IPS-NIHi11 (cell line): ENCODE results near the gene NPHP4.

Experiments used
- DNase-seq: peaks from one replicate; pipeline ENCODE4 v3.0.0; 2012; ENCODE audit warnings: mixed read lengths, low spot score

NPHP4 gene

DNA sequence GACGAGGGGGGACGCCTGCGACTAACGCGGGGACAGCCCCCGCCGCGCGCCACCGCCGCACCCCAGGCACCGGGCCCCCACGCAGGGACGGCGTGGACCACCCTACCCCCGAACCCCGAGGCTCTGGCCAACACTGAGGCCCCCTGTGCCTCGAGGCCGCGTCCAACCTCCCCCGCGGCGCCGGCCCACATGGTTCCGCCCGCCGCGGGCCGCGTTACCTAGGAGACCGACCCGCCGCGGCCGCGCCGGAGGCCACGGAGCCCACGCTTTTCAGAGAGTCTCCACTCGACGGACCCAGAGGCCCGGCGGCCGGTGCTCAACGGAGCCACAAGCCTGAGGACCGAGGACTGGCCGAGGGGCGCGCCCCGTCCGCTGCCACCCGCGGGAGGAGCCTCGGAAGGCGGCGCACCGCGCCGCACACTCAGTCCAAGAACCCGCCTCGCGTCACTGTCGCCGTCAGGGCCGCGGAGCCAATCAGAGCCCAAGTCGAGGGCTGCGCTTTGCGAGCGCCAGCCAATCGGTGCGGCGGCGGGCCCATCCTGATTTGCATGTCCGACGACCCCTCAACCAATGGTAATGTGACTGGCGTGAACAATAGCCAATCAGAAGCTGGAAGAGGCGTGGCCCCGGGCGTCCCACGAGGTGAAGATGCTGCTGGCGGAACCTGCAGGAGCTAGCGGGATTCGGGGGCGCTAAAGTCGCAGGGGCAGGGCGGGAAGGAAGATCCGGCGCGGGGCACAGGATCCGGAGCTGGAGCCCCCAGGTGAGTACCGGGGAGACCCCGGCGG, at the start of gene NPHP4:
Gene NPHP4, minus strand, starts transcription at position 400 of the 788 bp plus-strand sequence. CDS start 6,136 bp downstream, outside the sequence.
- DNase-seq: peak; percentile 99

DNA sequence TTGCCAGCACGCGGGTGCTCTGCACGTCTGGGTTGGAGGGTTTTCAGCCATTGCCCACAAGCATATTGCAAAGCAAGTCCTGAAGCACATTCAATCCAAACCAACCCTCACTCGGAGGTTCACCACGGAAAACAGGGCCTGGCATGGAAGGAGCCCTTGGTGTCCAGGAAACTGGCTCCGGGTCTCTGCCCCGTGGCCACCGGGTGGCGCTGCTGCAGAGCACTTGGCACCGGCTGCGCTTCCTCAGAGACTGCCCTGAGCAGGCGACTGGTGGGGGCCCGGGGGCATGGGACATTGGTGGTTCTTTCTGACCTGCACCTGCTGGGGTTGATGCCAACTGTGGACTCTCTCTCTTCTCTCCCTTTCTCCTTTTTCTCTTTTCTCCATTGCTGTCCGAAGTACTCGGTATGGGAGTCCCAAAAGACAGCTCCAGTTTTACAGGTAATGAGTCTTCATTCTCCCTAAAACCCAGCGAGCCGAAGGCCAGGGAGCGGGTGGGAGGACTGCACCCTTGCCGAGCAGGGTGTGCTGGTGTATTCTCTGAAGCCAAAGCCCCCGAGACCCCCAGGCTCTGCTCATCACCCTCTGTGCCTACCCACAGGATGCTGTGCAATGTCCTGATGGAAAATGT, 49.3 kb upstream of the NPHP4 start:
- DNase-seq: peak; percentile 93

DNA sequence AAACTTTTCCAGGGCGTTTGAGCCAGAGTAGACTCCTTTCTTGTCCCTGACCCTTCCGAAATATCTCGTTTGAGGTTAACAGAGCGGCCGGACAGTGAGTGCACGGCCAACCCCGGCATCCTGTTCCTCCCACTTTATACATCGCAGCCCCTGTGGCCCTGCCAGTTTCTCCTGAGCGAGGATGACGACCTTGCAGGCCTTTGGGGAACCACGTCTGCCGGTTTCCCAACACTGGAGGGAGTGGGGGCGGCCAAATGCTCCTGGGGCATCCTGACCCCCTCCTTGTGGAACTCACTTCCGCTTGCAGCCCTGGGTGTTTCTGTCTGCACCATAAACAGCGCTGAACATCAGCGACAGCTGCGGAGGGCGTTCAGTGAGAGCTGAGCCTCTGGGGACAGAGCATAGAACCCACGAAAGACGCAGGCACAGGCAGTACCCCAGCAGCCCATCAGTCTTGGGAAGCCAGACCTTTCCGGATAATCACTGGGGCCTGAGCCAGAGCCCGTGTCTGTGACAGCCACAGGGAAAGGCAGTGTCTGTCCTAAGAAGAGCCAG, 48.7 kb upstream of the NPHP4 start:
- no peak for DNase-seq

DNA sequence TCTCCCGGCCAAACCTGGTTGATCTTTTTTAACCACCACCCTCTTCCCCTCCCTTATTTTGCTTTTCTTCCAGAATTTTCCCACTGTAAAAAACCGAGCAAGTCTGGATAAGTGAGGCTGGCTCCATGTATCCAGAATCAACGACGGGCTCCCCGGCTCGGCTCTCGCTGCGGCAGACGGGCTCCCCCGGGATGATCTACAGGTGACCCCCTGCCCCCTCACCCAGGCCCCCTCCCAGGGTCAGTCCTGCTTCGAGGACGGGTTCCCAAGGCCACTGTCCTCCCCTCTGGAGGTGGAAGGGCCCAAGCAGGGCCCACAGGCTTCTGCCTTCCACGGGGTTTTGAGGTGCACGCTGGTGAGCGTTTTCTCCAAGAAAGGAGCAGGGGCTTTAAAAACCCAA, 48.2 kb upstream of the NPHP4 start:
- DNase-seq: no peak

DNA sequence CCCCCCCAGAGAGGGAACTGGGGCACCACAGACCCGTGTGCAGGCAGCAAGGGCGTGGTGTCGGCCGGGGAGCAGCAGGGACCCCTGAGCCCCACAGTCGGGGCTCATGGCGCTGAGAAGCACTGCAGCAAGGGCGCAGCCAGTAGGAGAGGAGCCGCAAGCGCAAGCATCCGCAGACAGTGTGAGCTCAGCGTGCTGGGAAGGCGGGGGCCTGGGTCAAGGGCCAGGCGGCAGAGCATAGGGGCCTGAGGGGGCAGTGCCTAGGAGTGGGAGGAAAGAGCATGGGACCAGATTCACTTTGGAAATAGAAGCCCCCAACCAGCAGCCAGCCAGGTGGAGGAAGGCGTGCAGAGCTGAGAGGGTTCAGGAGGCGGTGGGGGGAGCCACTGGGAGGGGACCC, 46.8 kb upstream of the NPHP4 start:
- DNase-seq: no peak

DNA sequence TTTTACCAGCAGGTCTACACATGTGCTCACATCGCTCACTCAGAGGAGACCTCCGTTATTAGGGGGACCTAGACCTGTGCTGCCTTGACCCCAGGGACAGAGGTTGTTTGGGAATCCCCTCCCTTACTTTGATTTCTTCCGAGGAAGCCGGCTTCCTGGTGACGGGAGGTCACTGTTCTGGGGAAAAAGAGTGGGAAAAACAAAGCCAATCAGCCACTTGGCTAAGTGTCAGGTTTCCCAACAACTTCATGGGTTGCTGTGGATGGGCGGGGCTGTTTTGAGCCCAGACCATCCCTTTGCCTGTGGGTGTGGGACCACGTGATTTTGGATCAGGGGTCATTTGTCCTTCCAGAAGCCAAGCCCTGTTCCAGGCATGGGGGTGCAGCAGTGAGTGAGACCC, 46.4 kb upstream of the NPHP4 start:
- no peak for DNase-seq

DNA sequence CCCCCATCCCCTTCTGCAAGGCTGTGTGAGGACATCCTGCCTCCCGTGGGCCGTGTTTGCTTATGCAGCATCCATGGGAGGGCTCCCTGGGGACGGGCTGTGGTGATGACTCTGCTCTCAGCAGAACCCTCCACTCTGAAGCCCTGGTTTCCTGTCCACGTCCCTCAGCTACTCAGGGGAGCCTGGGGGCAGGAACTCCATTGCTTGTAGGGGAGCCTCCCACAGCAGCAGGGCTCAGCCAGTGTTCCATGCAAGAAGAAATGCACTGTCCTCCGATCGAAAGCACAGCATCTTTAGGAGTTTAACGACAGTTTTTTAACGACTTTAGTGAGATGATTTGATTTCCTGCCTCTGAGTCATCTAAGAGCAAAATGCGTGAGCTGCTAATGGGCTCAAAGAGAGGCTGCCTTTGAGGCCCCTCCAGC, 45.1 kb upstream of the NPHP4 start:
- no peak for DNase-seq

DNA sequence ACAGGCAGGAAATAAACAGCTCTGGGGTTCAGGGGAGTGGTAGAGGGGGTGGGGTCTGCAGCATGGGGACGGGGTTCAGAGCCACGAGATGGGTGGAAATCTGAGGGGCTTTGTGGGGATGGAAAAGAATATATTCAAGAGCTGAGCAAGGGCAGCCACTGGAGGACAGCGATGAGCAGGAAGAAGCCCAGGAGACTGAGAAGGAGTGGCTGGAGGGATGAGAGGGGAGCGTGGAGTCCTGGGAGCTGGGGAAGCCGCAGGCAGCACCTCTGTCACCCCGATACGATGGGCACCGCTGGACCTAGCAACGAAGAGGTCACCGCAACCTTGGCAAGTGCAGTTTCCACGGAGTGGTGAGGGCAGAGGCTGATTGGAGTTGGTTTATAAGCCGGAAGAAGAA, 43.5 kb upstream of the NPHP4 start:
- no peak for DNase-seq

DNA sequence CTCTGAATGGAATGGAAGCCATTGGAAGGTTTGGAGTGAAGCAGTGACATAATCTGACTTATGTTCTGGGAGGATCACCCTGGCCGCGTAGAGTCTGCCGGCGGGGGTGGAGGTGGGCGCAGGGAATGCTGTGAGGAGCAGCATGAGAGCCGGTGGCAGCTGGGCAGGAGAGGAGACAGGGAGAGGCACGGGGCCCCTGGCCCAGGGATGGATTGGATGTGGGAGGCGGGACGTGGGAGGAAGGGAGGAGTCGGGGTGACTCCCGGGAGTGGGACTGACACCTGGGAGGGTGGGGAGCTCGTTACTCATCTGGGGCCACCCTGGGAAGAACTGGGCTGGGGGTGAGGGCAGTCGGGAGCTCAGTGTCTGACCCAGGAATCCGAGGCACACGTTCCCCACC, 43.1 kb upstream of the NPHP4 start:
- no peak for DNase-seq

DNA sequence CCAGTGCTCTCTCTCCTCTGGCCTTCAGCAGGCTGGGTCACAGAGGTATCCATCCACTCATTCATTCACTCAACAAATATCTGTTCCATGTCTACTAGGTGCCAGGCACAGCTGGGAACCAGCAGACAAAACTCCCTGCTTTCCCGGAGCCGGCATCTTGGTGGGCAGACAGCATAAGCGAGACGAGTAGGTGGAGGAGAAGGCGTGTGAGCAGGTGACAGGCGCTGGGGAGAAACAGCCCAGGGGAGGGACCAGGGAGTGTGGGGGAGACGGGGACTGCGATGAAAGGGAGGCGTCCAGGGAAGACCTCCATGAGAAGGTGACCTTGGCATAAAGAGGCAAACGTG, 42.5 kb upstream of the NPHP4 start:
- DNase-seq: no peak

DNA sequence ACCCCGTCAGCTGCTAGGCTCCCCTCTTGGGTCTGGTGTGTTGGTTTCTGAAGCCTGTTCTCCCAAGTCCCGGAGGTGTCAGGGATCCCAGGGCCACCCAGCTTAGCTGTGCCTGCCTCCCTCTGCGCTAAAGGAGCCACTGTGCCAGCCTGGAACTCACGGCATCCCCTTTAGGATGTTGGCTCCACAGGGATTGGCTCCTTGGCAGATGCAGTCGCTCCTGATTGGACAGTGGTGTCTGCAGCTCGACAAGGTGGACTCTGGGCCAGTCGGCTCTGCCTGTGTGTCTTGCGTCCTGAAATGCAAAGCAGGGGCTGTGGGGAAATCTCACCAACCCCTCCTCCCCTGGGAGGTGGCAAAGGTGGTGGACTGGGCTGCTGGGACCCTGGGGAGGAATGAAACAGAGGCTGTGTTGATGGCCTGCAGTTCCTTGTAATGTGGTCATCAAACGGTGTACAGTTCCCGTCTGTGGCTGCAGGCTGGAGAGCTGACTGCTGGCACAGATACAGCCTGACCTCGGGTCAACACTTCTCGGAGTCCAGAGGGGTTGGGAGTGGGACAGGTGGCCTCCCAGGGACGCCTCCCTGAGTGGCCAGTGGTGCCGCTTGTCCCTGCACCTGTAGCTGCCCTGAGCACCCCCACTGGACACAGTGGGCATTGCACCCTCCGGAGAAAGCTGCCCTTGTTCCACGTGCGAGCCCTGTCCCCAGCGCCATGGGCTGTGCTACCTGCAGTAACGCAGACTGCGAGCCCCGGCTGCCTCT, 41.9 kb upstream of the NPHP4 start:
- DNase-seq: peak; percentile 88

DNA sequence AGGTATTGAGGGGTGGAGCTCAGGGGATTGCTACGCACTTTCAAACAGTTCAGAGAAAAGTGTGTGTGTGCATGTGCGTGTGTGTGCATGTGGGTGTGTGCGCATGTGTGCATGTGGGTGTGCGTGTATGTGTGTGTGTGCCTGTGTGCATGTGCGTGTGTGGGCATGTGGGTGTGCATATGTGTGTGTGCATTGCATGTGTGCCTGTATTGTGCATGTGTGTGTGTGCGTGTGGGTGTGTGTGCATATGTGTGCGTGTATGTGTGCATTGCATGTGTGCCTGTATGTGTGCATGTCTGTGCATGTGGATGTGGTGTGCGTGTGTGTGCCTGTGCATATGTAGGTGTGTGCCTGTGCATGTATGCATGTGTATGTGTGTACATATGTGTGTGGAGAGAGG, 40.9 kb upstream of the NPHP4 start:
- DNase-seq: no peak

DNA sequence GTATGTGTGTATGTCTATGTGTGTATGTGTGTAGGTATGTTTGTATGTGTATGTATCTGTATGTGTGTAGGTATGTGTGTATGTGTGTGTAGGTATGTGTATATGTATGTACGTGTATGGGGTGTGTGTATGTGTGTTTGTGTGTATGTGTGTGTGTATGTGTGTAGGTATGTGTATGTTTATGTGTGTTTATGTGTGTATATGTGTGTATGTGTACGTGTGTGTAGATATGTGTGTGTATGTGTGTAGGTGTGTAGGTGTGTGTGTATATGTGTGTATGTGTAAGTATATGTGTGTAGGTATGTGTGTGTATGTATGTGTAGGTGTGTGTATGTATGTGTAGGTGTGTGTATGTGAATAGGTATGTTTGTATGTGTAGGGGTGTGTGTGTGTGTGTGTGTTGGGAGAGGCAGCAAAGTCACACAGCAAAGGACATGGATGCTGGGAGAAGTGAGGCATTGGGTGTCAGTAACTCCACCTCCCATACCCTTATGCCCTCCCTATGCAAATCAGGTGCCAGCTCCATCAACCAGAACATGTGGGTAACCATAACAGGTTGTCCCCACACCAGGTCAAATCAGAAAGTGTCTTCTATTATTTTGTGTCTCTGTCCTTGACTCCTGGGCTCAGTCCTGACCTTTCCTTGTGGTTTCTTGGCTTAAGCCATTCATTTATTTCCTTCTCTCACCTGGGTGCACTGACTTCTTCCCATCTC, 38.5 kb upstream of the NPHP4 start:
- no peak for DNase-seq

DNA sequence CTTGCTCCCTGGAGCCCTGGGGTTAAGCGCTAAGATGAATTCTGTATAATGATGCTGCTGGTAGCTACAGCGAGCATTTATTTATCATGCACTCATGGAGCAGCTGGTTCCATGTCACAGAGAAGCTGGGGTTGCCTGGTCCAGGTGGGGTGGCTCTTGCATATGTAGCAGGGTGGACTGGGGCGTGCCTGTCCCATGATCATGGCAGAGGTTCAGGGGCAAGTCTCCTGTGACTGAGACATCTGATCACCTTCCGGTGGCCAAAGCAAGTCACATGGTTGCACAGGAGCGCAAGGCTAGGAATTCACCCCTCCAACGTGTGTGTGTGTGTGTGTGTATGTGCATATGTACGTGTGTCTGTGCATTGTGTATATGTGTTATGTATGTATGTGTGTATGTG, 37.9 kb upstream of the NPHP4 start:
- DNase-seq: no peak

DNA sequence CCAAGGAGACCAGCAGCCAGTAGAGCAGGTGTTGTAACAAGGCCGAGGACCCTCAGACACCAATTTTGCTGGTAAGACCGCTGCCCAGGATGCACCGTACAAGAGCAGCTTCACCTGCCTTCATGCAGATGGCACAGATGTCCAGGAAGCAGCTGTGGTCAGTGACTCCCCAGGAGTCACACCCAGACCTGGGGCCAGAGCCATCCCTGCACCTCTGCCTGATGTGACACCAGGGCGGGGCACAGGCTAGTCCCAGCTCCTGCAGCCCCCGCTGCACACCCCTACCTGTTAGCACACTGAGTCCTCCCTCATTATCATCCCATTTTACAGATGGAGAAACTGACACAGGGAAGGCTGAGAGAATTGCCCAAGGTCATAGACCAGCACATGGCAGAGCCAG, 37.1 kb upstream of the NPHP4 start:
- DNase-seq: no peak

DNA sequence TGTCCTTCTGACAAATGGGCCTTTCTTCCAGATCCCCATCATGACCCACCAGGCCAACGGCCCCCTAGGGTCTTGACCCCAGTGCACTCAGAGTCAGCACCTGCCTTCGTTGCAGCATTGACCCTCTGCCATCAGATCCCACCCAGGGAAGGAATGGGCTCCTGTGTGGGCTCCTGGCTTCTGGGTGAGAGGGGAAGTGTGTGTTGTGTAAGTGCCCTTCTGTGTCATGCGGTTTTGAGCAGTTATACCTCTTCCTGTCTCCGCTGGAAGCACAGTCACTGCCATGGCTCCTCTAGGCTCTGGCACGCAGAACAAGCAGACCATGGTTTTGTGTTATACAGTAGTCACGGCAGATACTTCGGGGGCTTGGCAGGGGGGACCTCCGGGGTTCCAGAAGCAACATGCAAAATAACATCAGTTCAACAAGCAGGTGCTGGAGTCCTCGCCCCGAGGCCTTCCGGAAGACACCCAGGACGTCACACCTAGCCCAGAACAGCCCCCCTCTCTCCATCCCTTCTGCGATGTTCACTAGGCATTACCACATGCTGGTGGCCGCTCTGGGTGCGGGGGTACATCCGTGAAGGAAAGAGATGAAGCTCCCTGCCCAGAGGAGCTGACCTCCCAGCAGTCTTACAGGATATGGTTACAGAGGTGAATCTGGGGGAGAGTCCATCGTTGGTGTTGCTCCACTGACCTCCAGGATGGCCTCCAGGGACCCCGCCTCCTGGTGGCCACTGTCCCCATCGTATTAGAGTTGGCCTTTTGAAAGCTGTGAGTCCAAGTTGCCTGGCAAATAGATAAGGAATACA, 36.0 kb upstream of the NPHP4 start:
- no peak for DNase-seq

DNA sequence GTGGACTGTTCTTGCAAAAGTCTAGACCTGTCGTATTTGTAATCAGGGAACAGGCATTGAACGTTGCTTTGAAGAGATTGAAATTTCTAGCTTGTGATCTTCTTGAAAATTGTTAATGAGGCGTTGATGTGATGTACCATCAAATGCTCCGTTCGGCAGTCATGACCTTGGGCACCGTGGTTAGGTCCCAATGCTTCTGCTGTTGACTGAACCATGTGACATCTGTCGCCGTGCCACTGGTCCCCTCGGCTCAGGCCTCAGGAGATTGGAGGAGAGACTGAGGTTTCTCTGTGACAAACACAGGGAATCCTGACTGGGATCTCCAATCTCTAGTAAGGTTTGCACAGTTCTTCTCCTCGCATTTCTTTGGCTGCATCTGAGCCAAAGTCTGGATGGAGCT, 35.4 kb upstream of the NPHP4 start:
- DNase-seq: no peak

DNA sequence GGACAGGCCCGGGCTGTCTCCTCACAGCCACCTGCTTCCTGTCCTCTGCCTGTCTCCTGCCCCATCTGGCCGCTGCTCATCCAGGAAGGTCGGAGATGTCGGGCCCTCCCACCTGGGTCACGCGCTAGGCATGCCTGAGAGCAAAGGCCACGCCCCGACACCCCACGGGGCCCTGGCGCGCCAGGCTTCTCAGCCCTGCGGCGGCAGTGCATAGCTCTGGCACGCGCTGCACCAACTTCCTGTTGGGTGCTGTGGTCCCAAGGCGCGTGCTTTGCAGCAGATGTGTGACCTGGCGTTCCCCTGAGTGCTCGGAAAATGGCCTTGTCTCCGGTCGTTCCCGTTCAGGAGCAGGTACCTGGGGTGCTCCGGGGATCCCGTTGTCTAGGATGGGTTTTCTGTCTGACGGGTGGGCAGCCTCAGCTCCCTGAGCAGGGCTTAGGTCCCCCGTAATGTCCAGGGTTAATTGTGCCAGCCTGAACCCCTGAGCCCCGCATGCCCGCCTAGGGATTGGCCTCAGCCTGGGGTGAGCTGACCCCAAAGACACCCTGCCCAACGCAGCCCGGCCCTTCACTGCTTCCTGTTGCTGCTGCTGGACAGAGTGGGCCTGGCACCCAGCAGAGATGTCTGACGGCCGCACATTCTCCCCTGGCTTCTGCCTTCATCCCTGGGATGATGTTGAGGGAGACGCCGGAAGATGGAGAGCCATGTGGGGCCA, 34.0 kb upstream of the NPHP4 start:
- DNase-seq: peak; percentile 78

DNA sequence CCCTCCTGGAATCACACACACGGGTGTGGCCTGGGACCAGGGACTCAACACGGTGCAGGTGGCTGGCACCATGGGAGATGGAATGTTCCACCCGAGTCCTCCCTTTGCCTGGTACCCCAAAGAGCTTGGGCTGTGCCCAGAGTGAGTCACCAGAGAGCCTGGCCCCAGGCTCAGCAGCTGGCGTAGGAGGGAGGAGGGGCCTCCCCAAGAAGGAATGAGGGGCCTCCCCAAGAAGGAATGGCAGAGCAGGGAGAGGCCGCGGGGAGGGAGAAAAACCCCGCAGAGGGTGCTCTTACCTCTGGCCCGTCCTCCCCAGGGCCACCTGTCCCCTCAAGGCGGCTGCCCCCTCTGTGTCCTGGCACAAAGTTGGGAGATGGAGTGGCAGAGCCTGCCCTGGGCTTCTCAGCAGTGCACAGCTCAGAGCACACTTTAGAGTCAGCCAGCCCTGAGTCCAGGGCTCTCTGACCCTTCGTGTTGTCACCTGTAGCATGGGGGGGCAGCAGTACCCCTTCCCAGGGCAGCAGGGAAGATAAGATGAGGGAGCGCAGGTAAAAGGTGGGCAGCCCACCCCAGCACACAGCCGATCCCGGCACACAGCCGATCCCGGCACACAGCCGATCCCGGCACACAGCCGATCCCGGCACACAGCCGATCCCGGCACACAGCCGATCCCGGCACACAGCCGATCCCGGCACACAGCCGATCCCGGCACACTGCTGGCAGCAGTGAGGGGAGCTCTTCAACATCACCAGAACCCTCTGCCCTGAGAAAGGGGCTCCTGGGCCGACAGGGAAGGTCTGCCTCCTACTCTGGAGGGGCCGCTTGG, 33.3 kb upstream of the NPHP4 start:
- DNase-seq: no peak

DNA sequence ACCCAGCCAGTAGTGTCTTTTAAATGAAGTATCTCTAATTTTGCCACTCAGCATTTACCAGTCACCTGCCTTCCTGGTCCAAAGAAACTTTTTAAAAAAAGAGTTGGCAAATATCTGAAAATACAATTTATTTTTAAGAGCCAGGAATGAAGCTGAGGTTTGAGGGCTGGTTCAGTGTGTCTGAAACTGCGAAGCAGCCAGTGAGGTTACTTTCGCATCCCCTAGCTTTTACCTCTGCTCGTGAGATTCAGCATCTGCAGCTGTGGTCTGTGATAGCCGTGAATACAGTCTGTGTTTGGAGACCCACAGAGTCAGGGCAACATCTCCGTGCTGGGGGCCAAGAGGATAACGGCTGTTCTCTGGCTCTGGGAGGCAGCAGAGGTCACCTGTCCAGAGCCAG, 32.2 kb upstream of the NPHP4 start:
- no peak for DNase-seq
